HG03060 (cell line): Measurements from ENCODE around the gene RNLS.
A peak's percentile ranks its signal among the peaks of the same experiment; 100 is the strongest.

Experiments
- ATAC-seq: cut with Tn5 transposase; IDR thresholded peaks from one replicate; pipeline ENCODE4 v1.9.1; 2021; ENCODE audit warnings: low read depth, moderate number of reproducible peaks; ENCODE audit not compliant: unreplicated experiment

RNLS gene

DNA sequence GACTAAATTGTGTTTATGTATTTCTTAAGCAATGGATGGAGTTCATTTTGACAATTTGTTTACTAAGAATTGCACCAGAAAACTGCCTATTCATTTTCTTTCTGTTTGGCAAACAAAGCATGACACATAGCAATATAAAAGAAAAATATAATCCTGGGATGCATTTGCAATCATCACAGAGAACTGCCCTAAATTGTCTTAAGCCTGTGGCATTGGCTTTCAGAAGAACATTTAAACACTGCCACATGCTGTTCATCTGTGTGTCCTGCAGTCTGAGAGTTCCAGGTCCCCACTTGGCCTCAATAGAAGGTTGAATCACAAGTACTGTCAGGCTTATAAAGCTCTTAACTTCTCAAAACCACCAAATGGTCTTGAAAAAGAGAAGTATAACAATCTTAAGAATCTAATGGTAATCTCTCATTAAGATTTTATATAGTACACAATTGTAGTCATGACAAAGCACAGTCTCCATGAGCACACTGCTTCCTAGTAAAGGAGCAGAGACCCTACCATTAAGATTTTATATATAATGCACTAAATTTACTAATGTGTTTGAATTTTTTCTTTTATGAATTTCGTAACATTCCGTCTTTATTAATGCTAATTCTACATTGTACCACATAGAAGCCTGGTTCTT is 29.9 kb downstream of the RNLS start:
- peak; percentile 54 for ATAC-seq

DNA sequence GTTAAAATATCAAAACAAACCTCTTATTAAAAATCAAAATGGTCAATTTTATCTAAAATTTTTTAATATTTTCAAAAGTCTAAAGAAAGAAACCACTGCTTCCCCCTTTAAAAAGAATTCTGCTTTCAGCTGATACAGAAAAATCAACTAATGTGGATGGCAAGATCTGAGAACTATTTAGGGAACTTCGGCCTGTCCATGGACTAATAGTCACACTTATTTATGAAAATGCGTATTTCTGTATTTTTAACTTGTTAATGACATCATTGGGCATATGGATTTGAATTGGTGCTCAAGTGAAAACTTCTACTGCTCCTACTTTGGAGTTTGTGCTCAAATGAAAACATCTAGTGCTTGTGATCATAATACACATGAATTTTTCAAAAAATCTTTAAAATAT is 31.9 kb downstream of the RNLS start:
- no peak for ATAC-seq

DNA sequence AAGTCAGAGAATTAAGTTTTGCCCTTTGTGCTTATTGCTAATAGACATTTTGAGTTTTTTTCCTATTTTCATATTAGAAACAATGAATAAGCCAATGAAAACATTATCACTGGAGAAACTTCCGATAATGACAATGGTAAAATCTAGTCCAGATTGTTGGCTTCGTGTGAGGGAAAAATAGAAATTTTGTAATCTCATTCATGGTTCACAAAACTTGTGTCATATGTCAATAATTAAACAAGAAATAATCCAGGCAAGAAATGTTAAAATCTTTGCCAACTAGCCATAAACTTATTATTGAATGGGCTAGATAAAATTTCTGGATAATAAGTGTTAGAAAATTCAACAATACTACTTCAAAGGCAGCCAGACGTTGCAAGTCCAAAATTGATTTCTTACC is 36.6 kb downstream of the RNLS start:
- no peak for ATAC-seq

DNA sequence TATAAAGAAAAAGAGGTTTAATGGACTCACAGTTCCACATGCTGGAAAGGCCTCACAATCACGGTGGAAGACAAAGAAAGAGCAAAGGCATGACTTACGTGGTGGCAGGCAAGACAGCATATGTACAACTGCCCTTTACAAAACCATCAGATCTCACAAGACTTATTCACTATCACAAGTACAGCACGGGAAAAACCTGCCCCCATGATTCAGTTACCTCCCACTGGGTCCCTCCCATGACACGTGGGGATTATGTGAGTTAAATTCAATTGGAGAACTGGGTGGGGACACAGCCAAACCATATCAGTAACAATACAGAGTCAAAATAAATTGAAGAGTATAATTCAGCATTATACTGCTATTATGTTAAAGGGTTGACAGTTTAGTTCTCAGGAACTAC is 37.8 kb downstream of the RNLS start:
- no peak for ATAC-seq

DNA sequence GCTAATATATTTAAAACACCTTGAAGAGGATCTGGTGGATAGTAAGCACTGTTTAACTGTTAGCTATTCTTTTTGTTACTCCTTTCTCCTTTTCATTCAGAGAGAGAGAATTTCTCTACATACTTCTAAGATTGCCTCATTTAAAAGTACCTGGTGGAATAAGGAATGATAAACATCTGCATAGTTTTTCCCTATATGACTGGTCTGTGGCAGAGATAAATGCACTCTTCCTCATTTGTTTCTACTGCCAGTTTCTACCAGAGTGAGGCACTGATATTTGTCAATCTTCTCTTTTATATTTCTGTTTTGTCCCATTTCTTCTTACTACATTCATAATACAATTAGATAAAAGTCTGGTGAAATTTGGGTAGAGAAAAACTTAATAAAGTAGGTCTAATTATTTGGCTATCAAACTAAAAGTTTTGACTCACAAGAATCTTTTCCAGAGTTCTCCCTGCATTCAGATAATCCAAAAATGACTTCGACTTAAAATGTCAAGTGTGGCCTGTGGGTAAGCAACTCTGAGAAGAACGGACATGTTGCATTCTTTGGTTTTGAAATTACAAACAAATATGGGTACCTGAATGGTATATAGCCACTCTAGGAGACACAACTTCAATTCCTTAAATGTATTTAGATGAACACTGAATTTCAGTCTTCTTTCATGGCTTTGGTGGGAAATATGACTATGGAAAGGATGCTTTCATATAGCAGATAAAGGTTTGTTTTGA is 38.8 kb downstream of the RNLS start:
- no peak for ATAC-seq

DNA sequence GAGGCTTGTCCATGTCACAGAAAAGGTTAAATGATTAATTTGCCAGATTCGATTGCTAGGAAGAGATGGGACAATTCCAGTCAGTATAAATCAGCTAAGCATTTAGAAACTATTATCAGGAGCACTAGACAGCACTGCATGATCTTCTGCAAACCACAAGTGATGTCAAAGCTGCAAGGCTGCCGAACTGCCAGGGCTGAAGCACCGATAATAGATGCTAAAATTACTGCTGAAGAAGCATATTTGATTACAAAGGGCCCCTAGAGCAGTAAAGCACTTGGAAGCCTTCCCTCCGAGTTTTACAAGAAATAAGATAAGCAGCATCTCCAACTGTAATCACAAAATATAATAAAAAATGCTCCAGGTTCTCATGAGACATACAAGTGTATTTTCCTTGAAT is 40.6 kb downstream of the RNLS start:
- no peak for ATAC-seq

DNA sequence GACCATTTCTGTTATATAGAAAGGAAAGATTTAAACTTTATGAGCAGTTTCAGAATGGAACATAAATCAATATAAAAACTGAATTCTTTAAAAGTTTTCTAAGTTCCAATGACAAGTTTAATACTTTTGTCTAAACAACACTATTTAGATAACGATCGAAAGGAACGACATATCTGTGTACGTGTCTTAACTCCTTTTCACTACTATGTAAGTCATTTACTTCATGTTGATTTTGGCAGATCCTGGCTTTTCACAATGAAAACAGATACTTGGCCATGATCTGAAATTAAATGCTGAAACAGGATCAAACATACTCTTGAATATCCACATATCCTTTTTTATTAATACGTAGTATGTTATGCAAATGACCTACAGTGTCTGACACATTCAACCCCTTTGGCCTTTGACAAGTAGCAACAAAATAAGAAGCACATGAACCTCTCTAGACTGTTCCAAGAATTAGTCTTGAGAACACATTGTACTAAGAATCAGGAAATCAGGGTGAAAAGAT is 41.9 kb downstream of the RNLS start:
- ATAC-seq = no peak

DNA sequence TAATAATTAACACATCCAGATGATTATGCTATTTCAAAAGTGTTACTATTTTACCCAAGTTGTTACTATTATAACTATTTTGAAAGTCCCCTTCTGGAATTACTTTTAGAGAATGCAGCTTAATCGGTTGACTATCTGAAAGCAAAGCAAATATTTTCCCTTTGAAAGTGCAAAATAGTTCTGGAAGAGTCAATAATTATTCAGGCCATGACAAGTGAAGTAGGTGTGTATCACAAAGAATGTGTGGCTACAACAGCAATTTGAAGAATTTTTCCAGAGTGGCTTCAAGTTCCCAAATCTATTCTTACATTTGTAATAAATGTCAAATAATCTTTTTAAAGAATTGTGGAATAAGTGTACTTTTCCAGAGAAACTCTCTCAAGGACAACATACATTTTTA is 42.8 kb downstream of the RNLS start:
- ATAC-seq = no peak

DNA sequence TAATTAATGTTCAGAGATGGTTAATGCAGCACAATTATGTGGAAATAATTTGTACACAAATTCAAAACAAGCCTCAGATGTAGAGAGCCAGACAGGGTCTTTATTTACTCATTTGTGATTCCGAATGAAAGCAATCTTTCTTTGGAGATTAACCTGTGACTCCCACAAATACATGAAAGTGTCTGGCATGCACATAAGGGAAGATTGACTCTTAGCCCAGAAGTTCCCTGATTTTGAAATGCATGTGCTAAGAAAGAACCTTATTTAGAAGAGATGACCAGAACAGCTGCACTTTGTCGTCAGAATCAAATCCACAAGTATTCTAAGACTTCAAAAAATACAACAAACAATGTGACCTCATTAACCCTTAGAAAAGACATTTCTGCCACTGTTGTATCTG is 45.1 kb downstream of the RNLS start:
- no peak for ATAC-seq

DNA sequence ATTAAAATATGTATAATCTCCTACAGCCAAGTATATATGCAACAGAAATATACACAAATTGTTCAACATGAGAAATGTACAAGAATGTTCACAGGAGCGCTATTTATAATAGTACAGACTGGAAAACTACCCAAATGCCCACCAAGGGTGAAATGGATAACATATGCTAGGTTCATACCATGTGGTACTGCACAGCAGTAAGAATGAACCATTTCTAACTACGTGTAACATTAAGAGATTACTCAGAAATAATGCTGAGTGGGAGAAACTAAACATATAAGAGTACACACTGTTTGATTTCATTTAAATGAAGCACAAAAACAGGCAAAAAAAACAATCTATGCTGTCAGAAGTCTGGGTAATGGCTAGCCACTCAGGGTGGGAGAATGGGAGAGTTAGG is 45.8 kb downstream of the RNLS start:
- ATAC-seq = no peak

DNA sequence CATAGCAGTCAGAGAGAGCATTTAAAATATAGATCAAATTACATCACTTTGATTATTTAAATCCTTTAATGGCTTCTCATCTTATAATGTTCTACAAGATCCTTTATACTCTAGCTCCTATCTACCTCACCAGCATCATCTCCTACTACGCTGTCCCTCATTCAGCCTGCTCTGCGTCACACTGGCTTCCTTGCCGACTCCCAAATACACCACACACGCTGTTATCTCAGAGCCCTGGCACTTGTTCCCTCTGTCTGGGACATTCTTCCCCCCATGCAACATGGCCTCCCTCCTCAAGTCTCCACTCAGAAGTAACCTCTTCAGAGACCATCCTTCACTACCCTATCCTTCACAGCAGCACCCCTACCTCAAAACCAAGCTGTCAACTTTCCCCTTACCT is 46.7 kb downstream of the RNLS start:
- ATAC-seq = no peak

DNA sequence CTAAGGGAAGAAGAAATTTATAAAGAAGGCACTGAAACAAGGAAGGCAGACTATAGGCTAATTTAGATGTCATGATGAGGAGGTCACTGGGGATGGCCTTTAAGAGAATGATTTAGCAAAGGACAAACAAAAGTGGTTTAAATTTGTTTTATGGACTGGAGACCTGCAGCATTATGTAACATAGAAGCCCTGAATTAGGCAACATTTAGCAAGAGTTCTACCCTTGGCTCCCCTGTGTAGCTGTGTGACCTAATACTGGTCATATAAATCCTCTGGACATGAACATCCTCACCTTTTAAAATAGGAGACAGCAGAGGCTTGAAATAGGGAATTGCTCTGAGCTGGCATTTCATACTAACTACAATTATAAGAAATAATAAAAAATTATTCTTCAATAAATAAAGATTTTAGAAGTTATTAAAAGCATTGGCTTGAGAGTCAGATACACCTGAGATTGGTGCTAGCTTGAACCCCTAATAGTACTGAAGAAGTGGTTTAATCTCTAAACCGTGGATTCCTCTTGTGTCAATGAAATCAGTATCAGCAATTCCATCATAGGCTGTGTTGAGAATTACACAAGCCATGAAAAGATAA is 48.9 kb downstream of the RNLS start:
- no peak for ATAC-seq

DNA sequence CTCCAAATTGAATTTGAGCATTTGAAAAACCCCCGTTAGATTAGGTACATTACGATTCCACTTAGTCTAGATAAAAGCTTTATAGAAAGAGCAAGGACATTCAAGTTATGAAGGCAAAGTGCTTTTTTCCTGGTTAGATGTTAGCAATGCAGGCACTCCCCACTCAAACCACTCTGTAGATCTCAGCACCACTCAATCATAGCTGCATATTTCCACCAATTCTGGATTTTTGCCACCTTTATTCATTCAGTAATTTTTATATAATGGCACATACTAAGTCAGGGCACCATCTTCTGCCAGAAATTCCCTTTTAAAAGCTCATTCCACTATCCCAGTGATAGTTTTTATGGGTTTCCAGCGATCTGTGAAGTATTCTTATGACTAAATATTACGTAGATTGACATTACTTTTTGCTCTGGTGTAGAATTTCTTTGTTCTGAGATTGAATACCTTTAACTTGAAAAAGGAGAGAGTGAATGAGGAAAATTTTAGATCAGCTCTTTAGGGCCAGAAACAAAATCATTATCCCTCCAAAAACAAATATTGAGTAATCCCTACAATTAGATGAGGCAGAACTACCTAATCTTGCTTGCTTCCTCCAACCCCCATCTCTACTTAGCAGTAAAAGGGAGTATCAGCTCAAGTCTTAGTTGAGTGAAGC is 51.6 kb downstream of the RNLS start:
- no peak for ATAC-seq

DNA sequence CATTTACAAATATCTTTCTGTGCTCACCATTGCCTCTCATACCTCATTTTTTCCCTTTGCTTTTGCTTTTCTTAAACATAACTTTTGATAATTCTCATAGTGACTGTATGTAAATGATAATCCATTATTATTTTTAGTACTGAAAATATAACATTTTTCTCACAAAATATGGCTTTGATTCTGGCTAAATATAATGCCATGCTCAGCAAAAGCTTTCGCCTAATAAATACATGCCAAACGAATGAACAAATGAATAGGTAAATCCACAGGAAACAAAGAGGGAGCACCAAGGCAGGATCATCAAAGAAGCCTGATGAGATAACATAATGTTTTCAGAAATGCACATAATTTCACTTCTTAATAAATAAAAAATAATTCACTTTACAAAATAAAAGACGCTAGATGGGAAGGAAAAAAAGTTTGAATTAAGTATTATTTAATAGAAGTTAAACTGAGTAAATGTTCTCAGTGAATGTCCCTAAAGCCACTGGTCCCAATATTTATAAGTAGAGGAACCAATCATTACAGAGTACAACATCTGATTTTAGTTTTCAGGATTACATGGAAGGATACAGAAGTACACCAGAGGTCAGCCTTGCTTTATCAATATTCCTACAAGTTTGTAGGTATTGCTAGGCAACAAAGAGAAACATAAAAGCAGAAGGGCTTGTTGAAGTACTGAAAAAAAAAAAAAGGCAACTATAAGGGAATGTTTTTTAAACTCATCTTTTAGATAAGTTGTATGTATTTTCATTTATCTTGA is 52.3 kb downstream of the RNLS start:
- no peak for ATAC-seq

DNA sequence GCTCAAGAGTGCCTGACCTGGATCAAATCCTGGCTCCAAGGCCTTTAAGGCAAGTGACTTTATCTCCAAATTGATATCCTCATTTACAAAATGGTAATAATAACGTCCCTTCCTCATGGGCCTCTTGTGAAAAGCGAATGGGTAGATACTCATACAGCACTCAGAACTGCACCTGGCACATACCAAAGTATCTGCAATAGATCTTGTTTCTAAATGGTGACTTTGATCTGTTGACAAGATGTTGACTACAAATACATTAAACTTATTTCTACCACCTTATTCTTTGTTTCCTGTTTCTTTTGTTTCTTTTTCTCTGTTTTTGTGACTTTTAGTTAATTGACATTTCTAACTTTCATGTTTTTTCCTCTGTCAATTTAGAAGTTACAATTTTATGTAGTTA is 53.0 kb downstream of the RNLS start:
- no peak for ATAC-seq

DNA sequence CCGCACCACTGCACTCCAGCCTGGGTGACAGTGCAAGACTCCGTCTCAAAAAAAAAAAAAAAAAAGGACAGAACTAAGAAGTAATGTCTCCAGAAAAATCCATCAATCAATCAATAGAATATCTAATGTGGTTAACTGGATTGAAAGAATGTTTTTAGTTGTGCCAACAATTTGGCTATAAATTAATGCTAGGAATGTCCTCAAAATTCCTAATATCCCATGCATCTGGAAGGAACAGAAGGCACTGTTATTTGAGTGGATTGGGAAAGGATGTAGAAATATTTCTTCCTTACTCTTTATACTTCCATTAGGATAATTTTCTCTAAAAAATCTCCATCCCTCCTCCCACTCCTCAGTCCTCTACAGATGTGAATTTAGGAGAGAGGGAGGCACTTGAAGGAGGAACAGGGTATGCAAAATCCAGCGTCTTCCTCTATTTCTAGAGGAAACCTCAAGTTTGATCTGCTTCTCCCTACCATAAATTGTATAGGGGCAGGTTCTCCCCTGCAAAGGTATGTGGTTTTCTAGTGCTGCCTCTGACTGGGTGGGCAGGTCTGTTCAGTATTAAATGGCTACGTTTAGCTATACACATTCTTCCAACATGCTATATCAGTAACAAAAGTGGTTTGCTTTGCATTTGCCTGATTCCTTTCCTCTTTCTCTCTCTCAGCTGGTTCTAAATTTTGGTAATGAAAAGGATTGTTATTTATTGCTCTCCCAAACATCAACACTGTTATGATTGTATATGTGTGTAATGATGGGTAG is 54.1 kb downstream of the RNLS start:
- ATAC-seq = no peak

DNA sequence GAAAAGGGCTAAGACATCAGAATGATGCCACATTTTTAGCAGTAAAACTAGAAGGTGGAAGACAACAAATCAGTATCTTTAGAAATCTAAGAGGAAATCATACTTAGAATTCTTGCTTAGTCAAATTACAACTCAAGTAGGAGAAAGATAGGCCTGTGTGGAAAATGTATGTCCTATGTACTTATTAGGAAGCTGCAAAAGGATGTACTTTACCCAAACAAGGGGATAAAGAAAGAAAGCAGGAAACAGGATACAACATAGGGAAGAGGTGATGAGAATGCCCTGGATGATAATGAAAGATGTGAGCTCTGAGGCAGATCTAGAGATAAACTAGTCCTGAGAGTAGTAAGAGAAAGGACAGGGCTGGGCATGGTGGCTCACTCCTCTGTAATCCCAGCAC is 54.9 kb downstream of the RNLS start:
- ATAC-seq = no peak

DNA sequence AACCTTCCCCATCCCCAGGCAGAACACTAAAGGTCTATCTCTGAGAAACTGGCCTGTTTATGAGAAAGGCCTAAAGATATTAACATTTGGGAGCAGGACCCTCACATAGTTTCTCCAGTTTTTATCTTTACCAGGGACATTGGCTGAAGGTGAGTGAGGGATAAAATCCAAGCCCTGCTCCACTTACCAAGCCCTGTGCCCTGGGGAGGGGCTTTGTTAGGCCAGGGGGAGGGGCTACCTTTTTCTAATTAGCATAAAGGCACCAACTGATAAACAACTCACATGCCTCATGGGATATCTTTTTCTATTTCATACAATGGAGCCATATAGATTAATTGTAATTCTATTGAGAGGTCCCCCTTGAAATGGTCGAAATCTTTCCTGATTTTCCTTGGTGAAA is 55.9 kb downstream of the RNLS start:
- no peak for ATAC-seq

DNA sequence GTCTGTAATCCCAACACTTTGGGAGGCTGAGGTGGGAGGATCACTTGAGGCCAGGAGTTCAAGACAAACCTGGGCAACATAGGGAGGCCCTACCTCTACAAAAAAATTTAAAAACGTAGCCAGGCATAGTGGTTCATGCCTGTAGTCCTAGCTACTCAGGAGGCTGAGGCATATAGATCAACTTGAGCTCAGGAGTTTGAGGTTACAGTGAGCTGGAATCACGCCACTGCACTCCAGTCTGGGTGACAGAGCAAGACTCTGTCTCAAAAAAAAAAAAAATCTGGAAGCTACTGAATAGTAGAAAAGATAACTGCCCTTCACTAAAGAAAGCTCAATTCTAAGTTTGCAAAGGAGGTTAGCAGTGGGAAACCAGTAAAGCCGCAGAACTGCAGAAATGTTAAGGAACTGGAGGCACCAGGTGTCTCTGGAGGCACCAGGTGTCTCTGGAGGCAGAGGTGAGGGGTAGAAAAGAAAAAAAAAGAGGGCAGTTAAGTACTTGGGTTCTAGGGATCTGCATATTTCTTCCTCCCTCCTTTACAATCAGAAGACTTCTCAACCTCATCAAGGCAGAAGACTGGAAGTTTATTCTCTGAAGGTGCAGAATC is 56.5 kb downstream of the RNLS start:
- no peak for ATAC-seq
